IPS-NIHi11 (cell line): ENCODE measurements around the gene LPIN1.

Experiments used
- DNase-seq: peaks from one replicate; pipeline ENCODE4 v3.0.0; 2012; ENCODE audit warnings: mixed read lengths, low spot score

The LPIN1 gene, protein sequence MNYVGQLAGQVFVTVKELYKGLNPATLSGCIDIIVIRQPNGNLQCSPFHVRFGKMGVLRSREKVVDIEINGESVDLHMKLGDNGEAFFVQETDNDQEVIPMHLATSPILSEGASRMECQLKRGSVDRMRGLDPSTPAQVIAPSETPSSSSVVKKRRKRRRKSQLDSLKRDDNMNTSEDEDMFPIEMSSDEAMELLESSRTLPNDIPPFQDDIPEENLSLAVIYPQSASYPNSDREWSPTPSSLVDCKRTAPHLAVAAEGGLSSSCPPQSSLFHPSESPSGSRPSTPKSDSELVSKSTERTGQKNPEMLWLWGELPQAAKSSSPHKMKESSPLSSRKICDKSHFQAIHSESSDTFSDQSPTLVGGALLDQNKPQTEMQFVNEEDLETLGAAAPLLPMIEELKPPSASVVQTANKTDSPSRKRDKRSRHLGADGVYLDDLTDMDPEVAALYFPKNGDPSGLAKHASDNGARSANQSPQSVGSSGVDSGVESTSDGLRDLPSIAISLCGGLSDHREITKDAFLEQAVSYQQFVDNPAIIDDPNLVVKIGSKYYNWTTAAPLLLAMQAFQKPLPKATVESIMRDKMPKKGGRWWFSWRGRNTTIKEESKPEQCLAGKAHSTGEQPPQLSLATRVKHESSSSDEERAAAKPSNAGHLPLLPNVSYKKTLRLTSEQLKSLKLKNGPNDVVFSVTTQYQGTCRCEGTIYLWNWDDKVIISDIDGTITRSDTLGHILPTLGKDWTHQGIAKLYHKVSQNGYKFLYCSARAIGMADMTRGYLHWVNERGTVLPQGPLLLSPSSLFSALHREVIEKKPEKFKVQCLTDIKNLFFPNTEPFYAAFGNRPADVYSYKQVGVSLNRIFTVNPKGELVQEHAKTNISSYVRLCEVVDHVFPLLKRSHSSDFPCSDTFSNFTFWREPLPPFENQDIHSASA

DNA sequence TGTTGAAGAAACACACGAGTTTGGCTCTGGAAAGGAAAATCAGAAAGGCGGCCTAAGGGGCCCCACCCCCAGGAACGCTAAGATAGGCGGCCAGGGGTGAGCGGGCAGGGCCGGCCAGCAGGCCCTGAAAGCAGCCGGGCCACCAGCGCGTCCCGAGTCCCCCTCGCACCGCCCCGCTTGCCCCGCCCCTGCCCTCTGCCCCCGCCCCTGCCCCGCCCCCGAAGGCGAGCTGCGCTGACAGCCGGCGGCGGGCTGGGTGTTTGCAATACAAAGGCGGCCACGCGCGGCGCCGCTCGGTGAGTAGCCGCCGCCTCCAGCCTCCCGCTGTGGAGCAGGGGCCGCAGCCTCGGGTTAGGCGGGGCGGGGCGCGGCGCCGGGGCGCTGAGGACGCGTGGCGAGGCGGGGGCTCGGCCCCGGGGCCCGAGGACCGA lies at the start of gene LPIN1:
TSS of gene LPIN1 (plus strand) at position 257 of the 431 bp plus-strand sequence. CDS start 18,910 bp downstream, outside the sequence.
- peak; percentile 96 for DNase-seq

DNA sequence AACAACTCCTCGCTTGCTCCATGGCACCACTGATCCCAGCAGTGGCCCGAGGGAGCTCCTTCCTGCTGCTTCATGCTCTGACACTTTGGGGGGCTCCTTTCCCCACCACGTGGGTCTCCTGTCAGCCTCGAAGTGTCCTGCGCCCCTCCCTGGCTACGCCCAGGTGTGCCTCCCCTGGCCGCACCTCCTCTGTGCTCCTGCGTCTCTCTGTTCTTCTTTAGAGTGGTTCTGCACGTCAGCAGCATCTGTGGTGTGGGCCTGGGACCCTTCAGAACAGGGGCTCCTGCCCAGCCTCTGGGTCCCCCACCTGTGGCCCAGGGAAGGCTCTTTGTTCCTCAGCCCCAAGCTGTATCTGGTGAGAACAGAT lies 49.7 kb upstream of the LPIN1 start:
- DNase-seq, result no peak

DNA sequence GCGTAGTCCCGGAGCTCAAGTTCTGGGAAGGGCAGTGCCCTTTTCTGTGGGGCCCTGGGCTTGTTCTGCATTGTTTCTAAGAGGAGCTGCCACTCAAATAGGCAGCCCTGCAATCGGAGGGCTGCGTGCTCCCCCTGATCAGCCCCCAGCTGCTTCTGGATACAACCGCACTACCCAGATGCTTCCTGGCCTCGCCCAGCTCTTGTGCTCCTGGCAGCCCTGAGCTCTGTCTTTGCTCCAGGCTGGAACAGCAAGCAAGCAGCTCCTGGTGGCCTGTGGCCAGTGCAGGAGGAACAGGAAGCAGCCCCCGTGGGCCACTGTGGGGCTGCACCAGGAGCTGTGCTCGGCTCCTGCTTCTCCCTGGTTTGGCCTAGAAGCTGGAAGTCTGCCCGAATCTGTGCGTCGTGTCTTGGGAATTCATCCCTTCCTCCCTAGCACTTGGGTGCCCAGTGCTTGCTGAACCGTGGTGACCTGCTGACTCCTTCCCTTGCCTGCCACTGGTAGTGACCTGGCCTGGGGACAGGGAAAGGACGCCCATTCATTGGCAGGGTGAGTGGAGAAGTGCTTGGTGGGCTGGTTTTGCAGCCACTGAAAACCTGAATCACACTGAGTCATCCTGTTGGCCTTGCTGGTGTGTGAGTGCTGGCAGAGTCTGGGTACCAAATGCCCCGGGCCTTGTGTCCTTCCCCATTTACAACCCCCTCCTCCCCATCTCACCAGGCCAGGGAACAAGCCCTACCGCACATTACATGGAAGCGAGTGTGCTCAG lies 49.1 kb upstream of the LPIN1 start:
- no peak for DNase-seq

DNA sequence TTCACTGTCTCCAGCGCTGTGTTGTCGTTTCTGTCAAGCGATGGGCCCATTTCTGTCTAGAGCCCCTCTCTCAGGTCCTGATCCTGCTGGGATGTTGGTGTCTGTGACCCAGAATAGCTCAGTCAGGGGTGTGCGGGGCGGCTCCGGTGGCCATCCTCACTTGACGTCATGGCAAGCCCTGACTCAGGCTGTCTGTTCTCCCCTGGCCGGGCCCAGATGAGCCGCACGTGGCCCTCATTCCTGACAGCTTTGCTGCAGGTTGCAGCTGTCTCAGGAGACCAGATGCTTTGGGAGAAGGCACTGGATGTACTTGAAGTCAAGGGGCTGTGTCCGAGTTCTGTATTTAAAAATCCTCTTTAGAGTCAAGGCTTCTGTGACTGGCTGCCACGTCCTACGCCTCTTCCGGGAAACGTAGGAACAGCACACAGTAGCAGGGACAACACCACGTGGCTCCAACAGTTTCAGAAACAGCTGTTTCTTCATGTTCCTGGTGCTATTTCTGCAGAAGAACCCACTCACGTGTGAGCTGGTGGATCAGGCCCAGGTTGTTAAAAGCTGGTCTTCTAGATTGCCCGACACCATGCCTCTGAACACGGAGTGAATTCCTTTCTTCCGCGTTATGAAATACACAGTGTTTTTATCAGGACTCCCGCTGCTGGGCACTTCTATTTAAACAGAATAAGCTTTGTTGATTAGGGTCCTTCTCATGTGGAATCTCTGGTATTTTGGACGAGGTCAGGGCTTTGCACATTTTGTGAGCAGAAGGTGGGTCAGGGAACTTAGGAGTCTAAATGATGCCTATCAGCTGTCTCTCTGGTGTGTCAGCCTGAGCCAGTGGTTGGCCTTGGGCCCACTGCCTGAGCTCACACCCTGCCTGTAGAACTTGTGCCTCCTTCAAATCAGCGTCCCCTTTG lies 48.2 kb upstream of the LPIN1 start:
- no peak for DNase-seq

DNA sequence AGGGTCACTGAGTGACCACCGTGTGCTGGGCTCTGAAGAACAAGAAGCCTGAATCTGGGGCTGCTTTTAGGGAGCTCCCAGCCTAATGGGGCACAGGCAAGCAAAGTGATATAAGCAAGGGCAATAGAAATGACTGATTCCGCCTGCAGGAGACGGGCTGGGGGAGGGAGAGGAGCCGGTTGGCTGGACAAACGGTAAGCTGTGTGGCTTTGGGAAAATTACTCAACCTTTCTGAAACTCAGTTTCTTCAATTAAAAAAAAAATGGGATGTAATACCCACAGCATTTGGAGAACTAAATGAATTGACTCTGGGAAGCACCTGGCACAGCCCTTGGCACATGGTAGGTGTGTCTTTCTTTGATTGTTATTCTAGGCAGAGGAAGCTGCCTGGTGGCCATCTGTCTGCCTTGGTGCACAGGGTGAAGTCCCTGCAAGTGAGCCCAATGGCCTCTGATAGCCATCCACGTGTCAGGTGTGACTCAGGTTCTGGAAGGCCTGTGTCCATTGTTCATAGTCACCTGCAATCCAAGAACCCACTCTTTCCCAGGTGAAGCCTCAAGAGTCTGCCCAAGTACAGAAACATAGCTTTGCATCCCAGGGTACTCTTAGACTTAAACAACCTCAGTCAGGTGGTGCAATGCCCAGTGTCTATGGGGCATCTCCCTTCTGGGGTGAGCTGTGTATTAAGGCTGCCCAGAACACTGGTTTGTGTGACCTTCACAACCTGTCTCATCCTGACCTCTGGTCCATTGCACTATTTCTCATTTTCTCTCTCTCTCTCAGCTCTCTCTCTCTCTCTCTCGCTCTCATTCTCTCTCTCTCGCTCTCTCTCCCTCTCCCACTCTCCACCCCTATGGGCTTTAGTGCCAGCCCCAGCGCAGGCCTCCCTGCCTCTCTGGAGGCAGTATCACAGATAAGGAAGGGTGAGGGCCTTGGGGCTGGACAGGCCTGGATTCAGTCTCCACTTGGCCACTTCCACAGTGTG lies 46.5 kb upstream of the LPIN1 start:
- no peak for DNase-seq

DNA sequence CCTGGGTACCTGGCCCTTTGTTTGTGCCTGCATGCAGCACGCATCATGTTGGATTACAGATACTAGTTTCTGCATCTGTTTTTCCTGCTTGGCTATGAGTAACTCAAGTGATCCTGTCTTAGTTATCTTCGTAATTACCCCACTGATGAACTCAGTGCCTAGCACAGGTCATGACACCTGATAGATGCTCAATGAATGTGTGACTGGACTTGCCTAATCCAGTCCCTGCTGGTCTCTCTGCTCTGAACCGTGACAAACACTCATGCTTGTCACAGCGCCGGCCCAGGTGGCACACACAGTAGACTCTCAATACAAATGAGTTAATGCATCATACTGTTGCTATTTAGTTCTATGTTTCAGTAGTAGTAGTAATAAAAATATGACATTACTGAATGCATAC lies 45.2 kb upstream of the LPIN1 start:
- DNase-seq, result no peak

DNA sequence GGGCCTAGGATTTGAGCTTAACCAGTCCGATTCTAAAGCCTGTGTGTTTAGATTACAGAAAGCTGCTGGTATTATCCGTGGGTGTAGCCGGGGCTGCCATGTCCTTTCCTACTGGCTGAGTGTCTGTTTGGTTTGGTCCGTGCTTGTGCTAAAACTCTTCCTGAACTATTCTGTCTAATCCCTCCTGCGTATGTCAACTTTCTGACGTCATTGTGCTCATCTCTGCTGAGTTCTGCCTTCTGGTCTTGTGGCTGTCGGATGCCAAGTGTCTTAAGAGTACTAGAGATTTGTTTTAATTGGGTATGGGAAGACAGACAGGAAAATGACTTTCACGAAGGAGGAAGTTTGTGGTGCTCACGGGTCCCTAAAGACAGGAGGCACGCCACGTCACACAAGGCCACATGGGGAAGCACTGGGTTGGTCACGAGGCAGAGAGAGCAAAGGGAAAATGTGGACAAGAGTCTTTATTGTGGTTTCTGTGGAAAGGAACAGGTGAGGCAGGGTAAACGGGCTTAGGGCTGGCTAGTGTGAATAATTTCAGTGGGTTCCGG lies 44.6 kb upstream of the LPIN1 start:
- no peak for DNase-seq

DNA sequence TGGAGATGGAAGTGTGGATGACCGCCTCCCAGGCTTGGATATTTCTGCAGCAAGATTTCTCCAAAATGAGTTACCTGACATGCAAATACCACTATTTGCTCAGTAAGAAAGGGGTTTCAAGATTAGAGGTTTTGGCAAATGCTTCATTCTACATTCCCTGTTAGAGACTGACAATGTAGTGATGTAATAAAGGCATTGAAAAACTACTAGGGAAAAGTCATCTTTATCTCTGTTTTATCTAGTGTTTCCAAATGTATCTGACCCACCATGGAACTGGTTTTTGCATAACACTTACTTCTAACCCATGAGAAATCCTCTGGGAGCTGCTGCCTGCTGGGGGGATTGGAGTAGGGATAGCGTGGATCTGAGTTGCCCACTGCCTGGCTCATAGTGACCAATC lies 43.5 kb upstream of the LPIN1 start:
- no peak for DNase-seq

DNA sequence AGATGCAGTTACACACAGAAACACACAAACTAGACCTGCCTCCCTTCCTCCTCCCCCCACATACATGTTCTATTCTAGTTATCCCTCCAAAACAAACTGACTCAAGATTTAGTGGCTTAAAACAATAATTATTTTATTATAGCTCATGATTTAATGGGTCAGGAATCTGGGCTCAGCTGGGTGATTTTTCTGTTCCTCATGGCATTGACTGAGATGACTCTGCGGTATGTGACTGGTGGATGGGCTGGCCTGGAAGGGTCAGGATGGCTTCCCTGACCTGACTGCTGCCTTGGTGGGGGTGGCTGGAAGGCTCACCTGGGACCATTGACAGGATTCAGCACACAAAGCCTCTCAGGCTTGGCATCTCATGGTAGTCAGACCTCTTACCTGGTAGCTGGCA lies 42.7 kb upstream of the LPIN1 start:
- DNase-seq, result no peak

DNA sequence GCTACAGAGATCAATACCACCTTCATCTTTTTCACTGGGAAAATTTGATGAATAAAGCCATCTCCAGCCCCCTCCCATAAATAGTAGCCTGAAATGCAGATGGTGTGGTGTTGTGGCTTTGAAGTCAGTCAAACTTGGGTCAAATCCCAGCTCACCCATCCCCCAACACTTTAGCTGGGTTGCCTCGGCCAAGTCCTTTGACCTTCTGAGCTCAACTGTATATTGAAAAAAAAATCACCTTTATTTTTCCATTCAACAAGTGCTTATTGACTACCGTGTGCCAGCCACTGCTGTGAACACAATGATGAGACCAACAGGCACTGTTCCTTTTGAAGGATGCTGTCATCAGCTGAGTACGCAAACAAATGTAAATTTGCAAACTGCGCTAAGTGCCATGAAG lies 41.4 kb upstream of the LPIN1 start:
- DNase-seq, result no peak

DNA sequence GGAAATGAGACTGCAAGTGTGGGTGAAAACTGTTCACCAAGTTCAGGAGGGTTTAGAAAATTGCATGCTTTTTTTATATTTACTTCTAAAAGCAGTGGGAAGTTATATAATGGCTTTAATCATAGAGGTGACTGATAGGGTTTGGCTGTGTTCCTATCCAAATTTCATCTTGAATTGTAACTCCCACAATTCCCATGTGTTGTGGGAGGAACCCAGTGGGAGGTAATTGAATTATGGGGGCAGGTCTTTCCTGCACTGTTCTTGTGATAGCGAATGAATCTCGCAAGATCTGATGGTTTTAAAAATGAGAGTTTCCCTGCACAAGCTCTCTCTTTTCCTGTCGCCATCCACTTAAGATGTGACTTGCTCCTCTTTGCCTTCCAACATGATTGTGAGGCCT lies 40.7 kb upstream of the LPIN1 start:
- DNase-seq, result no peak

DNA sequence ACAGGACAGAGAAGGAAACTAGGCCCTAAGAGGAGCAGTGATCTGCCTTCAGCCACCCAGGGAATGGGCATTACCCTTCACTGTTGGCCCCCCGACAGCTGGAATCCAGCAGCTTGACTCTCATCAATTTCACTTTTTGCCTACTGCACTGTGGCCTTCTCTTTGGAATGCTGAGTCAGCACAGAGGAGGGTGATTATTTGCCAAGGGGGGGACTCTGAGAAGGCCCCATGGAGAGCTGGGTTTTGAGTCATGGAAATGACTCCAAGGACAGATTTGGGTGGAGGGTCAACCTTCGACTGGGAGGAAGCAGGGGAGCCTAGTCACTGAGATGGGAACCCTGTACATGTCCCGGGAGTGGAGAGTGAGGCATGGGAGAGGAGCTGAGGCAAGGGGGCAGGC lies 38.3 kb upstream of the LPIN1 start:
- no peak for DNase-seq

DNA sequence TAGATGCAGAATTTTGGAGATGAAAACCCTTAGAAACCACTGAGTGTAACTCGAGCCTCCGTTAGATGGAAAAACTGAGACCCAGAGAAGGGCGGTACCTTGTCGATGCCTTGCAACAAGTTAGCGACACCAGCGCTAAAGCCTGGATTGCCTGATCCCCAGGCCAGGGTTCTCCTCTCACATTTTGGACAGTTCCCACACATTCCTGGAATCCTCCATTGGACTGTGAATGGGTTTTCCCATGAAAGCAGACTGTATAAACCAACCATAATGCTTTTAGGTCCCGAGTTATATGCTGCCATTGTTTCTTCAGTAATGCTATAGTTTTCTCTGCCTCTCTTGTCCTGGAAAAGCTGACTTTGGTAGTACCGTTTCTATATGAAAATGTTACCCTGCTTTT lies 37.1 kb upstream of the LPIN1 start:
- no peak for DNase-seq

DNA sequence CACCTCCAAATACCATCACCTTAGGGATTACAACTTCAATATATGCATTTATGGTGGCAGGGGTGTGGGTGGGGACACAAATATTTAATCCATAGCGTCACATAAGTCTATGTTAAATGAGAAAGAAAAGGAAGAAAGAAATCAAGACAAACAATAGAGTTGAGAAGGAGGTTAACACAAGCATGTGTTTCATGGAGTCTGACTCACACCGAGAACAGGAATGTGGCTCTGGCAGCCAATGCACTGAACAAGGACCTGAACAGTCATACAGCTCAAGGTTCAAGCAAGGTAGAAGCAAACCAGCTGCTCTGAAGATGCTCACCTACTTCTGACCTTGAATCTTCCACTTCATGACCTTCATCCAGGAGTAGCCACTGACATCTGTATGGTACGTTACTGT lies 36.2 kb upstream of the LPIN1 start:
- no peak for DNase-seq

DNA sequence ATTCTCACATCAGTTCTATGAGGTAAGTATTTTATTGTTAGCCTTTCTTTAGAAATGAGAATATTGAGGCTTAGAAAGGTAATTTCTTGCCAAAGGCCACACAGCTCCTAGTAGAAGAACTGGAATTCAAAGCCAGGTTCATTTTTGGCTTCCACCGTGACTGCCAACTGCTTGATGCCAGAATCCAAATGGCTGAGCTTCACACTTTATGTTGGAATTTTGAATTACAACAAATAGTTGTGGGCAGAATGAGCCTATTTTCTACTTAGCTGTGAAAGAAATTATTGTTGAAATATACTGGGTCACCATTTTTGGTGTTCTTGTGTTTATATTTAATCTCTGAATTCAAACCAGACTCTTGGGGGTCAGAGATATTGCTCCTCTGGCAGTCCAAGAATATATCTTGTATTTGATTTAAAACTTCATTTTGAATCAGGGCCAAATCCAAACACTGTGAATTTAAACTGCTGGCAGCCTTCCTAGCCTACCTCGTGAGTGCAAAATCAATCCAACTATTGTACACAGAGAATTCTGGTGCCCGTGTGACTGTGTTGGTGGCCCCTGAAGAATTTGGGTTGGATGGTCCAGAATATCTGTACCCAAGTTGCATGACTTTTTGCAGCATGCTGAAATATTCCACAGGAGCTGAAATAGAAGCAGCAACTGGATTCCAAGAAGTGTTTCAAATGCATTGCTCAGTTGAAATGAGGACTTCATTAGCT lies 35.6 kb upstream of the LPIN1 start:
- DNase-seq, result no peak

DNA sequence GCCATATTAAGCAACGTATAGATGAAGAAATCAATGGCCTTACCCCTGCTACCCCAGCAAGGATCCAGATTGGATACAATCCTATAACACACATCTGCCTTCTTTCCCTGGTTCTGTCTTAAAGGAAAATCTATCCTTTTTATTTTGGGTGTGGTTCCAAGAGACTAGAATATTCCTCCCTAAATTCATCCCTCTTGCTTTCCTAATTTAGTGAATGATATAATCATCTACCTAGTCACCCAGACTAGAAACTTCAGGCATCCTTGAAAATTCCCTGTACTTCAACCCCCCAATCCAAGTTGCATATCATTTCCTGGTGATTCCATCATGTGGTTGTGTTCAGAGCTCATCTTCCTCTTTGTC lies 35.1 kb upstream of the LPIN1 start:
- no peak for DNase-seq

DNA sequence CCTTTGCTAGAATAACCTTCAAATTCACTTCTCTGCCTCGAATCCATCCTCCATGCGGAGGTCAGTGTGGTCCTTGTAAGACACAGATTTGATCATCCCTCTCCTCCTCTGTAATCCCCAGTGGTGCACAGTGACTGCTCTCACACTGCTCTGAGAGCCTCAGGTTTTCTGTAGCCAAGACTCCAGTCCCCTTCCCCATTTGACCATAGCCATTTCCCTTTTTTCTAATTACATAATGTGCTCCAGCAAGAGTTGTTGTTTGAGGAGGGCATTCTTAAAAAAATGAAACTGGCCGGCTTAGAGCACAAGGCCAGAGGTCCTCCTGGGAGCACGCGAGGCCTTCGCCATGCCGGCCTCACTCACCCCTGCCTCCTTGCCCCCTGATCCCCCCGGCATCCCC lies 34.7 kb upstream of the LPIN1 start:
- no peak for DNase-seq

DNA sequence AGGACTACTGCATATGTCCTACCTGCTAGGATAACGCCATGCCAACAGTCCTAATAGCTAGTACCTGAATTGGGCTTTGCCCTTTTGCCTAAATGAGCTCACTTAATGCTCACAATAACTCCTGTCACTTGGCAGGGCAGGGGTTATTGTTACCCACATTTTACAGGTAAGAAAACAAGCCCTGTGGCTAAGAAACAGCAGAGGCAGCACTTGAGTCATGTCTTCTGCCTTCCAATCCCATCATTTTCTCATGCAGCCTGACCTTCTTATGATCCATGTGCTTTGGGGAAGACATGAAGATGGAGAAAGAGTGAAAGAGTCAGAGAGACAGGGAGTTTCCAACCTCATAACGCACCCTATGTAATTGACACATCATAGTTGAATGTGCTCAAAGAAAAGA lies 33.6 kb upstream of the LPIN1 start:
- no peak for DNase-seq

DNA sequence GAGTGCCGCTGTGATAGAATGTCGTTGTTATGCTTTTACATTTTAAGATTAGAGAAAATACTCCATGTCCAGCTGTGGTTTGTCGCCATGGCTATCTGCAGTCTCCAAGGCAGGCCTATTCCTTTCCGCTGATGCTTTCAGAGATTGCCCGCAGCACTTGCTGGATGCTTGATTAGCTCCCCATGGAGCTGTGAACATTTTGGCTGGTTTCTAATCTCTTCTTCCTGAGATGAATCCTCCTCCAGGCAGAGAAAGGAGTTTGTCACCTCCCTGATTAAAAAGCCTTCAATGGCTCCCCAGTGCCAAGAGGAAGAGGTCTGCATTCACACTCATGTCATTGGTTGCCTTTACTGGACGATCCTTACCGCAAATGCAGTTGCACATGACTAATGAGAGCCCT lies 32.6 kb upstream of the LPIN1 start:
- no peak for DNase-seq
